ENCODE results near the gene BRD3. TPM values are rescaled to one million over a fixed set of nuclear protein-coding genes. Genes with fewer than 3 reads are reported as not detected.

BRD3 gene
- total and polyA plus RNA-seq, 2 of the 8 experiments (the other 6 are each of a cell fraction or from before 2014, with no cell fraction given), result 31.0 to 82.7 TPM

DNA sequence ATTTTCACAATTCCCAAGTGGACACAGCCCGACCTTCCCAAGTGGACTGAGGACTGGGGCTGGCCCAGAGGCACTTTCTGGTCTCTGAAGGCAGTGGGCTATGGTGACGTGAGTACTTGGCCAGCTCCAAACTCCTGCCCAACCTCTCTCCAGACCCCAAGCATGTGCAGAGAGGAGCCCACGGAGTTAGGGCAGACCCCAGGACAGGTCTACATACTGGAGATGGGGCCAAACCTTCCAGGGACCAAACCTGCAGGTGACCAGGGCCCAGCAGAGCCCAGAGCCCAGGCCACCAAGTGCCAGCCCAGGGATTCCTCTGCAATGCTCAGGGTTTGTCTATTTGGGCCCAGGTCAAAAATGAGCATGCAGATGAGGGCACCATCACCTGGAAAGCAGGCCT is 15.3 kb downstream of the BRD3 start (continued):
- TF ChIP-seq, protein P1, sequence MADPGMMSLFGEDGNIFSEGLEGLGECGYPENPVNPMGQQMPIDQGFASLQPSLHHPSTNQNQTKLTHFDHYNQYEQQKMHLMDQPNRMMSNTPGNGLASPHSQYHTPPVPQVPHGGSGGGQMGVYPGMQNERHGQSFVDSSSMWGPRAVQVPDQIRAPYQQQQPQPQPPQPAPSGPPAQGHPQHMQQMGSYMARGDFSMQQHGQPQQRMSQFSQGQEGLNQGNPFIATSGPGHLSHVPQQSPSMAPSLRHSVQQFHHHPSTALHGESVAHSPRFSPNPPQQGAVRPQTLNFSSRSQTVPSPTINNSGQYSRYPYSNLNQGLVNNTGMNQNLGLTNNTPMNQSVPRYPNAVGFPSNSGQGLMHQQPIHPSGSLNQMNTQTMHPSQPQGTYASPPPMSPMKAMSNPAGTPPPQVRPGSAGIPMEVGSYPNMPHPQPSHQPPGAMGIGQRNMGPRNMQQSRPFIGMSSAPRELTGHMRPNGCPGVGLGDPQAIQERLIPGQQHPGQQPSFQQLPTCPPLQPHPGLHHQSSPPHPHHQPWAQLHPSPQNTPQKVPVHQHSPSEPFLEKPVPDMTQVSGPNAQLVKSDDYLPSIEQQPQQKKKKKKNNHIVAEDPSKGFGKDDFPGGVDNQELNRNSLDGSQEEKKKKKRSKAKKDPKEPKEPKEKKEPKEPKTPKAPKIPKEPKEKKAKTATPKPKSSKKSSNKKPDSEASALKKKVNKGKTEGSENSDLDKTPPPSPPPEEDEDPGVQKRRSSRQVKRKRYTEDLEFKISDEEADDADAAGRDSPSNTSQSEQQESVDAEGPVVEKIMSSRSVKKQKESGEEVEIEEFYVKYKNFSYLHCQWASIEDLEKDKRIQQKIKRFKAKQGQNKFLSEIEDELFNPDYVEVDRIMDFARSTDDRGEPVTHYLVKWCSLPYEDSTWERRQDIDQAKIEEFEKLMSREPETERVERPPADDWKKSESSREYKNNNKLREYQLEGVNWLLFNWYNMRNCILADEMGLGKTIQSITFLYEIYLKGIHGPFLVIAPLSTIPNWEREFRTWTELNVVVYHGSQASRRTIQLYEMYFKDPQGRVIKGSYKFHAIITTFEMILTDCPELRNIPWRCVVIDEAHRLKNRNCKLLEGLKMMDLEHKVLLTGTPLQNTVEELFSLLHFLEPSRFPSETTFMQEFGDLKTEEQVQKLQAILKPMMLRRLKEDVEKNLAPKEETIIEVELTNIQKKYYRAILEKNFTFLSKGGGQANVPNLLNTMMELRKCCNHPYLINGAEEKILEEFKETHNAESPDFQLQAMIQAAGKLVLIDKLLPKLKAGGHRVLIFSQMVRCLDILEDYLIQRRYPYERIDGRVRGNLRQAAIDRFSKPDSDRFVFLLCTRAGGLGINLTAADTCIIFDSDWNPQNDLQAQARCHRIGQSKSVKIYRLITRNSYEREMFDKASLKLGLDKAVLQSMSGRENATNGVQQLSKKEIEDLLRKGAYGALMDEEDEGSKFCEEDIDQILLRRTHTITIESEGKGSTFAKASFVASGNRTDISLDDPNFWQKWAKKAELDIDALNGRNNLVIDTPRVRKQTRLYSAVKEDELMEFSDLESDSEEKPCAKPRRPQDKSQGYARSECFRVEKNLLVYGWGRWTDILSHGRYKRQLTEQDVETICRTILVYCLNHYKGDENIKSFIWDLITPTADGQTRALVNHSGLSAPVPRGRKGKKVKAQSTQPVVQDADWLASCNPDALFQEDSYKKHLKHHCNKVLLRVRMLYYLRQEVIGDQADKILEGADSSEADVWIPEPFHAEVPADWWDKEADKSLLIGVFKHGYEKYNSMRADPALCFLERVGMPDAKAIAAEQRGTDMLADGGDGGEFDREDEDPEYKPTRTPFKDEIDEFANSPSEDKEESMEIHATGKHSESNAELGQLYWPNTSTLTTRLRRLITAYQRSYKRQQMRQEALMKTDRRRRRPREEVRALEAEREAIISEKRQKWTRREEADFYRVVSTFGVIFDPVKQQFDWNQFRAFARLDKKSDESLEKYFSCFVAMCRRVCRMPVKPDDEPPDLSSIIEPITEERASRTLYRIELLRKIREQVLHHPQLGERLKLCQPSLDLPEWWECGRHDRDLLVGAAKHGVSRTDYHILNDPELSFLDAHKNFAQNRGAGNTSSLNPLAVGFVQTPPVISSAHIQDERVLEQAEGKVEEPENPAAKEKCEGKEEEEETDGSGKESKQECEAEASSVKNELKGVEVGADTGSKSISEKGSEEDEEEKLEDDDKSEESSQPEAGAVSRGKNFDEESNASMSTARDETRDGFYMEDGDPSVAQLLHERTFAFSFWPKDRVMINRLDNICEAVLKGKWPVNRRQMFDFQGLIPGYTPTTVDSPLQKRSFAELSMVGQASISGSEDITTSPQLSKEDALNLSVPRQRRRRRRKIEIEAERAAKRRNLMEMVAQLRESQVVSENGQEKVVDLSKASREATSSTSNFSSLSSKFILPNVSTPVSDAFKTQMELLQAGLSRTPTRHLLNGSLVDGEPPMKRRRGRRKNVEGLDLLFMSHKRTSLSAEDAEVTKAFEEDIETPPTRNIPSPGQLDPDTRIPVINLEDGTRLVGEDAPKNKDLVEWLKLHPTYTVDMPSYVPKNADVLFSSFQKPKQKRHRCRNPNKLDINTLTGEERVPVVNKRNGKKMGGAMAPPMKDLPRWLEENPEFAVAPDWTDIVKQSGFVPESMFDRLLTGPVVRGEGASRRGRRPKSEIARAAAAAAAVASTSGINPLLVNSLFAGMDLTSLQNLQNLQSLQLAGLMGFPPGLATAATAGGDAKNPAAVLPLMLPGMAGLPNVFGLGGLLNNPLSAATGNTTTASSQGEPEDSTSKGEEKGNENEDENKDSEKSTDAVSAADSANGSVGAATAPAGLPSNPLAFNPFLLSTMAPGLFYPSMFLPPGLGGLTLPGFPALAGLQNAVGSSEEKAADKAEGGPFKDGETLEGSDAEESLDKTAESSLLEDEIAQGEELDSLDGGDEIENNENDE (IDR thresholded peaks at IDR 0.05; ENCODE audit: insufficient replicate concordance, low read length), result no peak
- no peak for TF ChIP-seq FOSL1 (IDR thresholded peaks at IDR 0.05; ENCODE audit: insufficient read depth, low read depth, low read length)
- no peak for TF ChIP-seq ASH2L (IDR thresholded peaks at IDR 0.05; ENCODE audit: low read length)
- TF ChIP-seq NANOG (IDR thresholded peaks at IDR 0.05; ENCODE audit: insufficient read depth, low read depth, low read length, poor library complexity, severe bottlenecking), result no peak
